Loucy (cell line): ENCODE data around the gene SUSD3.

Source experiments
- CTCF ChIP-seq: fragments of 200-600 bp; sonication (generic); conservative IDR thresholded peaks from 2 replicates; pipeline ENCODE4 v1.5.1; 2014; ENCODE audit warnings: mild to moderate bottlenecking, antibody characterized with exemption, low read length
- EZH2phosphoT487 ChIP-seq: fragments of 200-600 bp; IDR thresholded peaks from 2 replicates; pipeline ENCODE4 v1.6.1; 2018; ENCODE audit warnings: antibody characterized with exemption, mild to moderate bottlenecking, moderate library complexity, borderline replicate concordance

GRCh38 chr9:93131599-93132286 lies 73.2 kb downstream of the SUSD3 start:
- TF ChIP-seq CTCF = no peak
- no peak for TF ChIP-seq EZH2phosphoT487
